ENCODE measurements around the gene ABCD1.

DNA sequence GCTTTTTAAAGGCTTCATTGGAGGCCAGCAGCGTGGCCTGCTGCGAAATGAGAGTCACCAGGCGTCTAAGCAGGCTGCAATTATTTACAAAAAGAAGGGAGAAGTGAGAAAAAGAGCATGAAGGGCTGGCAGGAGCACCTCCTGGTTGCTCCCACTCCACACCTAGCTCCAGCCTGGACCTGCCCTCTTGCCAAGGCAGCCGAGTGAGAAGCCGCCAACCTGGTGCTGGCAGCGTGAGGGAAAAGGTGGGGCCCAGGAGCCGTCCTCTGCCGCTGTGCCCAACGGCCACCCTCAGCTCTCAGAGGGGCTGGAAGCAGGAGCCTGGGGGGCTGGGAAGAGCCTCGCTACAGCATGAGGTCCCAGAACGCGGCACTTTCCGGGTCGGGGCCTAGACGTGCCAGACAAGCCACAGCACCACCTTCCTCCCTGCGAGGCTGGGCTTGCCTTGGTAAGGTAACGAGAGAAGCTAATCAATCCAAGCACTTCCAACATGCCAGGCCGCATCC, 20.6 kb upstream of the ABCD1 start:
- TF ChIP-seq, protein P1, sequence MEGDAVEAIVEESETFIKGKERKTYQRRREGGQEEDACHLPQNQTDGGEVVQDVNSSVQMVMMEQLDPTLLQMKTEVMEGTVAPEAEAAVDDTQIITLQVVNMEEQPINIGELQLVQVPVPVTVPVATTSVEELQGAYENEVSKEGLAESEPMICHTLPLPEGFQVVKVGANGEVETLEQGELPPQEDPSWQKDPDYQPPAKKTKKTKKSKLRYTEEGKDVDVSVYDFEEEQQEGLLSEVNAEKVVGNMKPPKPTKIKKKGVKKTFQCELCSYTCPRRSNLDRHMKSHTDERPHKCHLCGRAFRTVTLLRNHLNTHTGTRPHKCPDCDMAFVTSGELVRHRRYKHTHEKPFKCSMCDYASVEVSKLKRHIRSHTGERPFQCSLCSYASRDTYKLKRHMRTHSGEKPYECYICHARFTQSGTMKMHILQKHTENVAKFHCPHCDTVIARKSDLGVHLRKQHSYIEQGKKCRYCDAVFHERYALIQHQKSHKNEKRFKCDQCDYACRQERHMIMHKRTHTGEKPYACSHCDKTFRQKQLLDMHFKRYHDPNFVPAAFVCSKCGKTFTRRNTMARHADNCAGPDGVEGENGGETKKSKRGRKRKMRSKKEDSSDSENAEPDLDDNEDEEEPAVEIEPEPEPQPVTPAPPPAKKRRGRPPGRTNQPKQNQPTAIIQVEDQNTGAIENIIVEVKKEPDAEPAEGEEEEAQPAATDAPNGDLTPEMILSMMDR (IDR thresholded peaks at IDR 0.05): no peak
- TF ChIP-seq POLR2A (IDR thresholded peaks at IDR 0.05): no peak

All from gastroesophageal sphincter (tissue), 3 donors.